ENCODE measurements around the gene SSBP3.
"Not testable (repeated sequence)": the region's sequence is repeated elsewhere in the genome, so short reads cannot be mapped to it uniquely, and the experiment has no call there.

The SSBP3 gene

DNA sequence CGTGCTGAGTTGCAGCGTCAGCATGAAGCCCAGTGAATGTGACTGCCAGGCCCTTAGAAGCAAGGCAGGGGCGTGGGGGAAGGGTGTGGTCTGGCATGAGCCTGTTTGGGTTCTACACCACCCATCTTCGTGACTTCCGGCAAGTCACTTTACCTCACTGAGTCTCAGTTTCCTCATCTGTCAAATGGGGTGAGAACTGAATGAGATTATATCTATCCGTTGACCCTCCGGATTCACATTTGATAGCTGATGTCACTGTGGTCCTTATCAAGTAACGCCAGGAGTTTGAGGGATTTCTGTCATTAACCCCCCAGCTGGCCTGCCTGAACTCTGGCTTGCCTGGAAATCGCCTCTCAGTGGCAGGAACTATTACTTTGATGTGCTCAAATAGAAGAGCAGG is 190.7 kb downstream of the SSBP3 start:
- no peak for DNase-seq

DNA sequence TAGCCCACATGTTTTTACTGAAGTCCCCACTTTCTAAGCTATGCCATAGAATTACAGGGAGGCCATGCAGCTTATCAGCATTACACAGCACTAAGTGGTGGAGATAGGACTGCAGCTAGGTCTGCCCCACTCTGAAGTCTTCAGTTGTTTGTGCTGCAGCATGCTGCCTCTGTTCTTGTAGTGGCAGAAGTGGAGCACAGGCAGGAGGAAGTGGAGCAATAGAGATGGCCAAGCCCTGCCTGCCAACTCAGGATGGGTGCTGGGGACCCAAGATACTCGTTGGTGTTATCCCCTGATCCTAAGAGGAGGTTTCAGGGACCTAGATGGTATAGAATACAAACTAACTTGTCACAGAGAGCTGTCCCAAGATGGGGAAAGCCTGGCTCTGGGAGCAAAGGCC is 193.3 kb downstream of the SSBP3 start:
- no peak for DNase-seq

DNA sequence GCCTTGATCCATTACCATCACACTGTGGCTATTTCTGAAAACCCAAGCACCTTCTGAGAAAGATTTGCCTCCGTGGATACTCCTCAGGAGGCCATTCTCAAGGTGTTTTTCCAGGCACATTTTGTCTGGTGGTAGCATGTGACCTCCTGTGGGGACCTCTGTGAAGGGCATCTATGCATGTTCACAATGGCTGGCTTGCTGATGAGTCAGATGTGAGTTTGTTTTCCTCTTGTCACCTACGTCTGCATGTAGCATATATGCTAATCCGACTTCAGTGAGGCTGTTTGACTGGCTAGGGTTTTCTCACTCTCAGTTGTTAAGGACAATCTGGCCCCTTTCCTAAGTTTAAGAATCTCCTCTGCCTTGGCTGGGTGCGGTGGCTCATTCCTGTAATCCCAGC is 198.3 kb downstream of the SSBP3 start:
- DNase-seq = not testable (repeated sequence)

DNA sequence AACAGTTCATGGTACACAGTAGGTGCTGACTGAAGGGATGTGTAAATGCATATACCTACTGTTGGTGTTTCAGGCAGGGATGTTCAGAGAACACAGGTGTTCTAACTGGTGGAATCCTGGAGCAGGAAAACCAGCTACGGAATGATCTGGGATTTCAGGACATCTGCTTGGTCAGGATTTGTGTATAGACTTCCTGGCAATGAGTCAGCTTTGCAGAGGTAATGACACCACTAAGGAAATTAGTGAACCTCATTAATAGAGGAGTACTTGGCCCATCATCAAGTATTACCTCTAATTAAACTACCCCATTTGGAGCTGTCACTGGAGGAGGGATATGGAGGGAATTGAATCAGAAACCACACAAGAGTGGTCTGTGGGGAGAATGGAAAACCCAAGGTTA is 198.9 kb downstream of the SSBP3 start:
- DNase-seq = no peak

- DNase-seq = no peak
Observed at GRCh38 chr1:54204199-54204598, 202.0 kb downstream of the SSBP3 start.

- DNase-seq = no peak
Observed at GRCh38 chr1:54200519-54200997, 205.6 kb downstream of the SSBP3 start.

GRCh38 chr1:54199765-54200518 is 206.3 kb downstream of the SSBP3 start, which contains the start of the genes CYB5RL and MRPL37:
CYB5RL (minus strand) TSS chr1:54200030; CDS start chr1:54195616, 4,414 bp downstream.
MRPL37 (plus strand) TSS chr1:54200167; CDS start chr1:54200244, 77 bp downstream.
- DNase-seq = peak; percentile 87

DNA sequence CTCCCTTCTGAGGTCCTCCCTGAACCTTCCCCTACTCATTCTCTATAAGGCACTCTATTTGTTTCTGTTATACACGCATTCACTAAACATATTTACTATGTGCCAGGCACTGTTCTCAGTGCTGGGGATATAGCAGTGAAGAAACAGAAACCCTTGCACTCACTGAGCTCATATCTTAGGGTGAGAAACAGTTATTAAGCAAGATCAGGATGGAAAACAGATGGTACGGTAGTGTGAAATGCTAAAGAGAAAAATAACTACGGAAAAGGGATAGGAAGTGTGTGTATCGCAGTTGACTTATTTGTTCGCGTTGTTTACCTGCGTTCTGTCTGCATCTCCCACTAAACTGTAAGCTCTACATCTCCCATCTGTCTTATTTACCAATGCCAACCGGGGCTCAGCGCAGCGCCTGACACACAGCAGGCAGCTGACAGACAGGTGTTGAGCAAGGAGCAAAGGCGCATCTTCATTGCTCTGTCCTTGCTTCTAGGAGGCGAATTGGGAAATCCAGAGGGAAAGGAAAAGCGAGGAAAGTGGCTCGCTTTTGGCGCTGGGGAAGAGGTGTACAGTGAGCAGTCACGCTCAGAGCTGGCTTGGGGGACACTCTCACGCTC is 206.9 kb downstream of the SSBP3 start:
- no peak for DNase-seq

GRCh38 chr1:54193453-54193852 is 212.7 kb downstream of the SSBP3 start:
- no peak for DNase-seq

DNA sequence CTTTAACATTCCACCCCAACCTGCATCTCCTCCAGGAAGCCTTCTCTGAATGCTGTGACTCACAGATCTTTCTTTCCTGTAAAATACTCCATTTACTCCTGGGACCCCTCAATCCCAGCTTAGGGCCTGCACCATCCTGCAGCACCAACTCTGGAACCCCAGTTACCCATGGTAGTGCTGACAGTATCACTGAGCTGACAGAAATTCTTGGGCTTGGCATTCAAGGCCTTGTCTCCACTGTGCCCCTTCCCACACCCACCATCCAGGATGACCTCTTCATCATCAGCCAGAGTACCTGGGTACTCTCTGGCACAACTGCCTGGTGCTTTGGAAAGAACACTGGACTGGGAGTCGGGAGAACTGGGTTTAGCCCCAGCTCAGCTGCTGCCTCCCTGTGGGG is 214.7 kb downstream of the SSBP3 start:
- no peak for DNase-seq

DNA sequence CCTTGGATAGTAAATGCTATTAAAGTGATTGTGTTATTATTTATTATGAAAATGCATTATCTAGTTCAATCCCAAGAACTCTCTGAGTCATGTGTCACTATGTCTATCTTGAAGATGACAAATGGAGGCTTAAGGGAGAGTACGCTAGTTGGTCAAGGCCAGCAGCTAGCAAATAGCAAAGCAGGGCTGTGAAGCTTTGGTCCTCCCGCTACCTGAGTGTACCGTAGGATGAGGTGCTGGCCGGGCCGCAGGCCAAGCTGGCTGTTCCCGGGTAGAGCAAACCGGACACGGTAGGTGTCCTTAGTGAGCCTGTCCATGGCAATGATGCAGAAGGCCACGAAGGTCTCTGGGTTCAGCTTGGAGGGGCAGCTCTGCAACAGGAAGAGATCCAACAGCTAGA is 215.7 kb downstream of the SSBP3 start:
- DNase-seq = no peak

GRCh38 chr1:54188291-54188690 is 217.9 kb downstream of the SSBP3 start:
- DNase-seq = no peak

DNA sequence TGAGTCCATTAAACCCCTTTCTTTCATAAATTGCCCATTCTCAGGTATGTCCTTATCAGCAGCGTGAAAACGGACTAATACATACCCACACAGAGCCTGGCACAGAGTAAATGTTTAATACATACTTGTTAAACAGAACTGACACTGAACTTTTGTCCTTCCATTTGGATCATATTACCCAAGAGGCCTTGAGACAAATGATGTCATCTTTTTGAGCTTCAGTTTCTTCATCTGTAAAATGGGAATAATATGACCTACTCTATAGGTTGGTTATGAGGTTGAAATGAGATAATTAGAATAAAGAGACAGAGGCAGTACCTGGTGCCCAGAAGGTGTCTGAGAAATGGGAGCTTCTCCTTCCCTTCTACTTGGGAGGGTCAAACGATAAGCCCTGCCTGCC is 220.1 kb downstream of the SSBP3 start:
- no peak for DNase-seq

- no peak for DNase-seq
Observed at GRCh38 chr1:54180701-54181360, 225.4 kb downstream of the SSBP3 start.

GRCh38 chr1:54178296-54179070 is 227.7 kb downstream of the SSBP3 start:
- DNase-seq = no peak

DNA sequence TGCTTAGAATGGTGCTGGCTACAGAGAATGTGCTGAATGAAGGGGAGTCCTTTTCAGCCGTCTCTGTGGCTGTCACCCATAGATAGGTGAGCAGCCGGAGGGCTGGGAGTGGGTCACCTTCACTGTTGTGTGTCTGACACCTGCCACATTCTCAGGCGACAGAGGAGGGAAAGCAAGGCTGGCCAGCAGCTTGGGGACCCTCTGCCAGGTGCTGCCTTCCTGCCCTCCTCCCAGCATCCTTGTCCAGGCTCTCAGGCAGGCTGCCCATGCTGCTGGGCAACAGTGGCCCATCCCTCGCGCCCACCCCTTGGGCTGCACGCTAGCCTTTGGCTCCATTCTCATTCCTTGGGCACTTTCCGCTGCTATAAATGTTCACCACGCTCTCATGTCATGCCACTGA is 228.5 kb downstream of the SSBP3 start:
- DNase-seq = no peak

DNA sequence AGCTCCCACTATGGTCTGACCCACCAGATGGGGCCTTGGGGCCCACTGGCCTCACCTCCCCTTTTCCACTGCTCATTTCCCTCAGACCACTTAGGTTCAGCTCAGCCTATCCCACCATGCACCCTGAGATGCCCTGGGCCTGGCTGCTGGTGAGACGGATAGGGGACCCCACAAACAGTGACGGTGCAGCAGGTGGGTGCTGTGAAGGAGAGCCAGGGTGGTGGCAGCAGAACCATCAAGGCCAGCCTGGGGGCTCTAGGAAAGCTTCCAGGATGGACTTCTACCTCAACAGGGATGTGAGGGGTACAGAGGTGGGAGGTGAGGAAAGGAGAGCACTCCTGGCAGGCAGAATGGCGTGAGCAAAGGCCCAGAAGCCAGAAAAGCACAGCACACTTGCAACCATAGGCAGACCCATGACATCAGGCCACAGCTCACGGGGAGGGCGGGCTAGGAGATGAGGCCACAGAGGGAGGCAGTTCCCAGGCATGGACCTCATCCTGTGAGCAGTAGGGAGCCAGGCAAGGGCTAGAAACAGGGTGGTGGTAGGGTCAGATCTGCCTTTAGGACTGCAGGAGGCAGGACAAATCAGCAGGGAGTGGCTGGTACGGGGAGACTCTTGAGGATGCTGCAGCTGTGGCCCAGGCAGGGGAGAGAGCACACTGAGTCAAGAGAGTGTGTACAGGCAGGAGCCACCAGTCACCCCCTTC is 229.4 kb downstream of the SSBP3 start:
- DNase-seq = no peak

Data from CD4-positive, alpha-beta T cell treated with Interferon gamma for 1 hour (primary cell).